ENCODE results near the gene VAV1. TPM values are rescaled to one million over a fixed set of nuclear protein-coding genes. Genes with fewer than 3 reads are reported as not detected.
"Not testable (repeated sequence)": the region's sequence is repeated elsewhere in the genome, so short reads cannot be mapped to it uniquely, and the experiment has no call there.

VAV1 gene
- total RNA-seq, 3 donors from 2014 or later: 6.6 to 10.2 (median 8.5) TPM

GRCh38 chr19:6744381-6745301, 27.9 kb upstream of the VAV1 start:
- TF ChIP-seq, protein P1, sequence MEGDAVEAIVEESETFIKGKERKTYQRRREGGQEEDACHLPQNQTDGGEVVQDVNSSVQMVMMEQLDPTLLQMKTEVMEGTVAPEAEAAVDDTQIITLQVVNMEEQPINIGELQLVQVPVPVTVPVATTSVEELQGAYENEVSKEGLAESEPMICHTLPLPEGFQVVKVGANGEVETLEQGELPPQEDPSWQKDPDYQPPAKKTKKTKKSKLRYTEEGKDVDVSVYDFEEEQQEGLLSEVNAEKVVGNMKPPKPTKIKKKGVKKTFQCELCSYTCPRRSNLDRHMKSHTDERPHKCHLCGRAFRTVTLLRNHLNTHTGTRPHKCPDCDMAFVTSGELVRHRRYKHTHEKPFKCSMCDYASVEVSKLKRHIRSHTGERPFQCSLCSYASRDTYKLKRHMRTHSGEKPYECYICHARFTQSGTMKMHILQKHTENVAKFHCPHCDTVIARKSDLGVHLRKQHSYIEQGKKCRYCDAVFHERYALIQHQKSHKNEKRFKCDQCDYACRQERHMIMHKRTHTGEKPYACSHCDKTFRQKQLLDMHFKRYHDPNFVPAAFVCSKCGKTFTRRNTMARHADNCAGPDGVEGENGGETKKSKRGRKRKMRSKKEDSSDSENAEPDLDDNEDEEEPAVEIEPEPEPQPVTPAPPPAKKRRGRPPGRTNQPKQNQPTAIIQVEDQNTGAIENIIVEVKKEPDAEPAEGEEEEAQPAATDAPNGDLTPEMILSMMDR (IDR thresholded peaks at IDR 0.05): peak in 1 of 3 donors; percentile 16
- no peak for TF ChIP-seq POLR2A (IDR thresholded peaks at IDR 0.05)
- TF ChIP-seq POLR2AphosphoS5 (IDR thresholded peaks at IDR 0.05): peak; percentile 32 to 59 (median 50)
- peak overlapping the region; percentile 70 to 83 for H3K27ac ChIP-seq
- H3K9me3 ChIP-seq: no peaks in the 10 kb centered on the region
- H3K4me3 ChIP-seq: peak overlapping the region; percentile 17 to 53 (median 22)
- H3K27me3 ChIP-seq: no peaks in the 10 kb centered on the region
- intact Hi-C loops (cut with DNase I; ENCODE audit: low total_unique reads): loop anchor here (5.0 to 10.0 kb wide), 2 partner anchors 832 to 1050 kb away; partner anchors contain the start of genes CAPS and RPL36
- H3K4me1 ChIP-seq: peaks cover 10 to 17% of the 10 kb centered on the region in 2 donors
- peak; percentile 80 to 93 for DNase-seq (ENCODE audit: low spot score in 2 of 2)
- H3K36me3 ChIP-seq: no peaks in the 10 kb centered on the region

- intact Hi-C loops (cut with DNase I; ENCODE audit: low total_unique reads): loop anchor here (5.0 to 10.0 kb wide), 2 partner anchors 834 to 1051 kb away; partner anchors contain the start of genes CAPS and RPL36
- Histone ChIP-seq H3K4me1 (peaks cover 10 to 17% of the 10 kb centered on the region in 2 donors), H3K36me3 (no peaks in the 10 kb centered on the region)
Measured at GRCh38 chr19:6745965-6746364, 26.5 kb upstream of the VAV1 start.

DNA sequence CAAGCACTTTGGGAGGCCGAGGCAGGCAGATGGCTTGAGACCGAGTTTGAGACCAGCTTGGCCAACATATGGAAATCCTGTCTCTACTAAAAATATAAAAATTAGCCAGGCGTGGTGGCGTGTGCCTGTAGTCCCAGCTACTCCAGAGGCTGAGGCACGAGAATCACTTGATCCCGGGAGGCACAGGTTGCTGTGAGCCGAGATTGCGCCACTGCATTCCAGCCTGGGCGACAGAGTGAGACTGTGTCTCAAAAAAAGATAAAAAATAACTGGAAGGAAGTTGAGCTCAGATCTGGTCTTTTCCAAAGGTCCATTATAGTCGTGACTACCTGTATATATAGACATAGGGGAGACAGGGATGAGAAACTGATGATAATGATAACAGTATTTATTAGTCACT, 24.0 kb upstream of the VAV1 start:
- DNase-seq (ENCODE audit: low spot score in 2 of 2); H3K4me3 ChIP-seq; H3K9me3 ChIP-seq; H3K27me3 ChIP-seq; H3K27ac ChIP-seq; H3K36me3 ChIP-seq: not testable (repeated sequence)
- peaks cover 10 to 17% of the 10 kb centered on the region in 2 donors for H3K4me1 ChIP-seq
- intact Hi-C loops (cut with DNase I; ENCODE audit: low total_unique reads): loop anchor here (5.0 to 10.0 kb wide), 2 partner anchors 836 to 1054 kb away; partner anchors contain the start of genes CAPS and RPL36

More at GRCh38 chr19:6745965-6746364, 26.5 kb upstream of the VAV1 start:
- TF ChIP-seq, protein P1 (IDR thresholded peaks at IDR 0.05): no peak
- TF ChIP-seq POLR2AphosphoS5 (IDR thresholded peaks at IDR 0.05) (no peak), POLR2A (IDR thresholded peaks at IDR 0.05) (no peak)
- Histone ChIP-seq H3K27me3 (no peaks in the 10 kb centered on the region), H3K27ac (peak overlapping the region; percentile 30 to 70), H3K4me3 (no peak overlapping the region), H3K9me3 (no peaks in the 10 kb centered on the region)
- DNase-seq (ENCODE audit: low spot score in 2 of 2): no peak

DNA sequence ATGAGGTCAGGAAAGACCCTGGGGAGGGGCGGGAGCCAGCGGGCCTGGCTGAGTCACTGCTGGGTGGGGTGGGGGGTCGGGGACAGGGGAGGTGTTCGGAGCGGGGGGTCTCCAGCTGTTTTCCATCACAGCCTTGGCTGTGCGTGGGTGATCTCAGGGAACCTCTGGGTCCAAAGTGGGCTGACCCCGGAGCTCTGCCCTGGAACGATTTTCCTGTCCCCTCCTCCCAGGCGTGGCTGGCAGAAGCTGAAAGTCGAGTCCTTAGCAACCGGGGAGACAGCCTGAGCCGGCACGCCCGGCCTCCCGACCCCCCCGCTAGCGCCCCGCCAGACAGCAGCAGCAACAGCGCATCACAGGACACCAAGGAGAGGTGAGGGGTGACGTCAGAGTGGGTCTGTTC, 22.4 kb upstream of the VAV1 start:
- peaks cover 4 to 5% of the 10 kb centered on the region in 2 donors for H3K4me1 ChIP-seq
- H3K4me3 ChIP-seq: no peak overlapping the region
- intact Hi-C loops (cut with DNase I; ENCODE audit: low total_unique reads): no loop called here
- peak overlapping the region in 1 of 2 donors; percentile 58 for H3K27ac ChIP-seq
- no peaks in the 10 kb centered on the region for H3K9me3 ChIP-seq
- H3K27me3 ChIP-seq: no peaks in the 10 kb centered on the region
- no peak for DNase-seq (ENCODE audit: low spot score in 2 of 2)
- H3K36me3 ChIP-seq: no peaks in the 10 kb centered on the region
- no peak for TF ChIP-seq POLR2AphosphoS5 (IDR thresholded peaks at IDR 0.05)
- TF ChIP-seq, protein P1 (IDR thresholded peaks at IDR 0.05): no peak
- no peak for TF ChIP-seq POLR2A (IDR thresholded peaks at IDR 0.05)

DNA sequence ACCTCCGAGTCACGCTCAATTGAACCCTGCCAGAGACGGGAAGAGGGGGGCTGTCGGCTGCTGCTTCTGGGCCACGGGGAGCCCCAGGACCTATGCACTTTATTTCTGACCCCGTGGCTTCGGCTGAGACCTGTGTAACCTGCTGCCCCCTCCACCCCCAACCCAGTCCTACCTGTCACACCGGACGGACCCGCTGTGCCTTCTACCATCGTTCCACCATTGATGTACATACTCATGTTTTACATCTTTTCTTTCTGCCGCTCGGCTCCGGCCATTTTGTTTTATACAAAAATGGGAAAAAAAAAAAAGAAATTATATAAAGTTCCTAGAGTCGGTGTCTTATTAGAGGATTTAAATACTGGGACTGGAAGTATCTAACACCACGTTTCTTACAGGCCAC, 21.3 kb upstream of the VAV1 start:
- intact Hi-C loops (cut with DNase I; ENCODE audit: low total_unique reads): no loop called here
- Histone ChIP-seq H3K36me3 (no peaks in the 10 kb centered on the region), H3K9me3 (no peaks in the 10 kb centered on the region), H3K4me1 (no peaks in the 10 kb centered on the region), H3K4me3 (no peak overlapping the region), H3K27ac (no peak overlapping the region), H3K27me3 (no peaks in the 10 kb centered on the region)
- no peak for DNase-seq (ENCODE audit: low spot score in 2 of 2)
- no peak for TF ChIP-seq POLR2A (IDR thresholded peaks at IDR 0.05)
